ENCODE measurements around the gene TNFRSF8.

DNA sequence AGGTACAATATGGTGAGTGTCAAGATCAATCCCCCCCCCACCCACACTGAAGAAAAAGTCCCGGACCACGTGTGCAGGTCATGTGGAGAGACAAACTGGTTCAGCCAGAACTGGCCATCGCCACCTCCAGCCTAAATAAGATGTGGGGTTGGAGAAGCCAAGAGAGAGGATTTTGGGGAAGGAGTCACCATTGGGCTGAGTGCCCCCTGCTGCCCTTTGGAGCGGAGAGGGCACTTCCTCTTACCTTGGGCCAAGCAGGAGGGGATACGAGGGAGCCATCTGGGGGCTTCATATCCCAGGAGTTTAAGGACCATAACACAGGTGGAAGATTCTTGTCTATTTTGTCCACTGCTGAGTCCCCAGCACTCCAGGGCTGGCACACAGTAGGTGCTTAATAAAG lies 101.1 kb downstream of the TNFRSF8 start:
- TF ChIP-seq, protein P1, sequence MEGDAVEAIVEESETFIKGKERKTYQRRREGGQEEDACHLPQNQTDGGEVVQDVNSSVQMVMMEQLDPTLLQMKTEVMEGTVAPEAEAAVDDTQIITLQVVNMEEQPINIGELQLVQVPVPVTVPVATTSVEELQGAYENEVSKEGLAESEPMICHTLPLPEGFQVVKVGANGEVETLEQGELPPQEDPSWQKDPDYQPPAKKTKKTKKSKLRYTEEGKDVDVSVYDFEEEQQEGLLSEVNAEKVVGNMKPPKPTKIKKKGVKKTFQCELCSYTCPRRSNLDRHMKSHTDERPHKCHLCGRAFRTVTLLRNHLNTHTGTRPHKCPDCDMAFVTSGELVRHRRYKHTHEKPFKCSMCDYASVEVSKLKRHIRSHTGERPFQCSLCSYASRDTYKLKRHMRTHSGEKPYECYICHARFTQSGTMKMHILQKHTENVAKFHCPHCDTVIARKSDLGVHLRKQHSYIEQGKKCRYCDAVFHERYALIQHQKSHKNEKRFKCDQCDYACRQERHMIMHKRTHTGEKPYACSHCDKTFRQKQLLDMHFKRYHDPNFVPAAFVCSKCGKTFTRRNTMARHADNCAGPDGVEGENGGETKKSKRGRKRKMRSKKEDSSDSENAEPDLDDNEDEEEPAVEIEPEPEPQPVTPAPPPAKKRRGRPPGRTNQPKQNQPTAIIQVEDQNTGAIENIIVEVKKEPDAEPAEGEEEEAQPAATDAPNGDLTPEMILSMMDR (IDR thresholded peaks at IDR 0.05) = no peak
- TF ChIP-seq POLR2A (IDR thresholded peaks at IDR 0.05) = no peak
- TF ChIP-seq EP300 (IDR thresholded peaks at IDR 0.05) = no peak
